HG03469 (cell line): ENCODE measurements around the gene PHKA1.
"Not testable (repeated sequence)": the region's sequence is repeated elsewhere in the genome, so short reads cannot be mapped to it uniquely, and the experiment has no call there.

Experiments used
- ATAC-seq: cut with Tn5 transposase; IDR thresholded peaks from one replicate; pipeline ENCODE4 v1.9.1; 2021; ENCODE audit warnings: mild to moderate bottlenecking, moderate library complexity, moderate number of reproducible peaks; ENCODE audit not compliant: unreplicated experiment

Gene PHKA1

GRCh38 chrX:72713599-72714477 is at the start of gene PHKA1:
Gene PHKA1 (minus strand): TSS chrX:72714306. CDS start chrX:72713880, 426 bp downstream.
- ATAC-seq, result not testable (repeated sequence)

GRCh38 chrX:72760454-72760853 is 46.3 kb upstream of the PHKA1 start:
- not testable (repeated sequence) for ATAC-seq

GRCh38 chrX:72748545-72748944 is 34.4 kb upstream of the PHKA1 start:
- ATAC-seq, result not testable (repeated sequence)

GRCh38 chrX:72745546-72745945 is 31.4 kb upstream of the PHKA1 start:
- not testable (repeated sequence) for ATAC-seq

GRCh38 chrX:72735561-72735960 is 21.5 kb upstream of the PHKA1 start:
- no peak for ATAC-seq

- ATAC-seq, result not testable (repeated sequence)
Observed at GRCh38 chrX:72733636-72734035, 19.5 kb upstream of the PHKA1 start.

- ATAC-seq, result no peak
Observed at GRCh38 chrX:72727846-72728245, 13.7 kb upstream of the PHKA1 start.

- no peak for ATAC-seq
Observed at GRCh38 chrX:72716766-72717165, 2.7 kb upstream of the PHKA1 start.

- ATAC-seq, result no peak
Observed at GRCh38 chrX:72715546-72715945, 1.4 kb upstream of the PHKA1 start.

- ATAC-seq, result no peak
Observed at GRCh38 chrX:72714478-72714916, 391 bp upstream of the PHKA1 start.

- no peak for ATAC-seq
Observed at GRCh38 chrX:72713130-72713529, 976 bp downstream of the PHKA1 start.

GRCh38 chrX:72712094-72712755 is 1.9 kb downstream of the PHKA1 start:
- no peak for ATAC-seq

GRCh38 chrX:72705814-72706213 is 8.3 kb downstream of the PHKA1 start:
- ATAC-seq, result no peak

- no peak for ATAC-seq
Observed at GRCh38 chrX:72705111-72705510, 9.0 kb downstream of the PHKA1 start.

- no peak for ATAC-seq
Observed at GRCh38 chrX:72694170-72694569, 19.9 kb downstream of the PHKA1 start.

- no peak for ATAC-seq
Observed at GRCh38 chrX:72693477-72693876, 20.6 kb downstream of the PHKA1 start.

GRCh38 chrX:72687396-72687795 is 26.7 kb downstream of the PHKA1 start:
- no peak for ATAC-seq

GRCh38 chrX:72685810-72686456 is 28.2 kb downstream of the PHKA1 start:
- ATAC-seq, result no peak

- ATAC-seq, result no peak
Observed at GRCh38 chrX:72685018-72685417, 29.1 kb downstream of the PHKA1 start.

- no peak for ATAC-seq
Observed at GRCh38 chrX:72683631-72684030, 30.5 kb downstream of the PHKA1 start.

GRCh38 chrX:72676465-72676864 is 37.6 kb downstream of the PHKA1 start:
- ATAC-seq, result no peak
